ENCODE results near the gene TCL1B. TPM values are rescaled to one million over a fixed set of nuclear protein-coding genes. Genes with fewer than 3 reads are reported as not detected.

The TCL1B gene
- total and polyA plus RNA-seq, 2 of the 13 experiments (the other 11 are each of a cell fraction or from before 2014, with no cell fraction given) = not detected

GRCh38 chr14:95696741-95697140, 10.5 kb downstream of the TCL1B start:
- DNase-seq (ENCODE audit: low spot score) (no peak), ATAC-seq (no peak), FAIRE-seq (no peak)
- Histone ChIP-seq H2AFZ (ENCODE audit: low read length) (no peak overlapping the region), H3K9me3 (ENCODE audit: low read length) (no peaks in the 10 kb centered on the region), H3K27ac (ENCODE audit: extremely low read length, insufficient read depth, low read length) (no peak overlapping the region), H3K4me2 (ENCODE audit: low read depth, low read length) (no peak overlapping the region), H4K20me1 (ENCODE audit: insufficient read depth, low read length) (no peaks in the 10 kb centered on the region), H3K36me3 (replicated peaks in 1 of 2; ENCODE audit: control insufficient read depth in 1 of 2, insufficient read depth in 2 of 2, low read length in 2 of 2) (no peaks in the 10 kb centered on the region), H3K27me3 (ENCODE audit: control insufficient read depth in 1 of 2, insufficient read depth in 2 of 2, low read length in 2 of 2) (peaks cover 4 to 14% of the 10 kb centered on the region in 2 experiments; a peak in 4 of 5 replicates), H3K79me2 (ENCODE audit: insufficient read depth, low read length) (no peaks in the 10 kb centered on the region), H3K4me1 (ENCODE audit: insufficient read depth, low read length) (no peaks in the 10 kb centered on the region), H3K4me3 (replicated peaks in 1 of 3; ENCODE audit: insufficient read depth in 1 of 3, low read depth in 2 of 3, low read length in 3 of 3) (no peak overlapping the region), H3K9ac (ENCODE audit: insufficient read depth, low read depth, low read length) (no peak overlapping the region)
- 44% methylated on average over 15 of the region's 15 CpGs for WGBS (ENCODE audit: low lambda C conversion rate)
- BruUV-seq (replicated peaks) = no TSS peak
- intact Hi-C loops (cut with micrococcal nuclease; ENCODE audit: unreplicated experiment) (no loop called here), in situ Hi-C loops (cut with HindIII; ENCODE audit: extremely low pct_ligation_motif_present, low pct_unique_long_range_greater_than_20kb) (no loop called here)
- ChIA-PET POLR2A (no interaction called here), CTCF (ENCODE audit: low intra/inter-chr PET ratio, low total read pairs) (no interaction called here)
- TF ChIP-seq ZBTB21 (CRISPR knock-in tag; IDR thresholded peaks at IDR 0.05) (no peak), ZFP36 (IDR thresholded peaks at IDR 0.05; ENCODE audit: borderline replicate concordance, low read depth, low read length, partially characterized antibody) (no peak), ZNF430 (CRISPR knock-in tag; IDR thresholded peaks at IDR 0.05) (no peak), ZNF503 (CRISPR knock-in tag; IDR thresholded peaks at IDR 0.05) (no peak), SRF (IDR thresholded peaks at IDR 0.05; ENCODE audit: low read depth, low read length) (no peak), MTF1 (CRISPR knock-in tag; IDR thresholded peaks at IDR 0.05) (no peak), ZNF614 (CRISPR knock-in tag; IDR thresholded peaks at IDR 0.05; ENCODE audit: borderline replicate concordance) (no peak), SKIL (CRISPR knock-in tag; IDR thresholded peaks at IDR 0.05; ENCODE audit: borderline replicate concordance) (no peak), REST (IDR thresholded peaks at IDR 0.05; ENCODE audit: borderline replicate concordance in 1 of 2, low read depth in 1 of 2, low read length in 2 of 2) (no peak), RBM39 (IDR thresholded peaks at IDR 0.05; ENCODE audit: low read depth, low read length, poor library complexity, severe bottlenecking) (no peak), SMARCC2 (IDR thresholded peaks at IDR 0.05) (no peak), NR2F1 (CRISPR knock-in tag; IDR thresholded peaks at IDR 0.05) (no peak), RAD21 (CRISPR knock-in tag; IDR thresholded peaks at IDR 0.05) (no peak)
